NCI-H128 (cell line): ENCODE data around the gene KPNA6.

Source experiments
- DNase-seq: peaks from one replicate; lab custom pipeline; 2025; ENCODE audit not compliant: unreplicated experiment; lab: John Stamatoyannopoulos, UW

Gene KPNA6

GRCh38 chr1:32186077-32186476, 78.2 kb downstream of the KPNA6 start:
- no peak for DNase-seq

GRCh38 chr1:32186491-32186890, 78.6 kb downstream of the KPNA6 start:
- DNase-seq = no peak

- no peak for DNase-seq
These were observed 80.0 kb downstream of the KPNA6 start for GRCh38 chr1:32187850-32188249.

- DNase-seq = no peak
These were observed 84.5 kb downstream of the KPNA6 start for GRCh38 chr1:32192220-32192948.

- no peak for DNase-seq
These were observed 87.1 kb downstream of the KPNA6 start for GRCh38 chr1:32194984-32195383.

GRCh38 chr1:32195531-32195930, 87.7 kb downstream of the KPNA6 start:
- DNase-seq = no peak

GRCh38 chr1:32195972-32196823, 88.3 kb downstream of the KPNA6 start:
- DNase-seq = no peak

GRCh38 chr1:32197074-32197473, 89.2 kb downstream of the KPNA6 start:
- no peak for DNase-seq

- no peak for DNase-seq
These were observed 90.0 kb downstream of the KPNA6 start for GRCh38 chr1:32197837-32198236.

- no peak for DNase-seq
These were observed 90.6 kb downstream of the KPNA6 start for GRCh38 chr1:32198237-32199042.

GRCh38 chr1:32199043-32199716, 91.3 kb downstream of the KPNA6 start:
- DNase-seq = no peak

GRCh38 chr1:32199717-32200072, 91.8 kb downstream of the KPNA6 start:
- no peak for DNase-seq

GRCh38 chr1:32200226-32201010, 92.6 kb downstream of the KPNA6 start, which contains the start of gene CCDC28B:
Gene CCDC28B (plus strand): TSS chr1:32200595. CDS start chr1:32201936, 1,341 bp downstream.
- DNase-seq = peak; percentile 69

GRCh38 chr1:32201011-32201855, 93.4 kb downstream of the KPNA6 start:
- DNase-seq = no peak

- no peak for DNase-seq
These were observed 97.1 kb downstream of the KPNA6 start for GRCh38 chr1:32204943-32205361.

- peak; percentile 97 for DNase-seq
These were observed 97.8 kb downstream of the KPNA6 start, which contains the start of gene IQCC for GRCh38 chr1:32205401-32206370. Gene IQCC (plus strand): TSS chr1:32205671. CDS start chr1:32205682, 11 bp downstream.

- no peak for DNase-seq
These were observed 100.6 kb downstream of the KPNA6 start for GRCh38 chr1:32208469-32208868.

- peak; percentile 95 for DNase-seq
These were observed 101.1 kb downstream of the KPNA6 start, which contains the start of gene DCDC2B for GRCh38 chr1:32208891-32209328. Gene DCDC2B (plus strand): TSS chr1:32209089. CDS start chr1:32209094, 5 bp downstream.
